HepG2 (cell line): ENCODE data around the gene SP4. TPM values are rescaled to one million over a fixed set of nuclear protein-coding genes. Genes with fewer than 3 reads are reported as not detected.
A peak's percentile ranks its signal among the peaks of the same experiment; 100 is the strongest.

Experiments
- ARNT ChIP-seq: fragments of 450-650 bp; IDR thresholded peaks from 2 replicates; pipeline ENCODE4 v1.6.1; 2017
- DRAP1 ChIP-seq: IDR thresholded peaks from 2 replicates; pipeline ENCODE4 v1.6.1; 2016; ENCODE audit warnings: missing genetic modification reagents, missing compliant biosample characterization
- PHB2 ChIP-seq: fragments of 450-650 bp; IDR thresholded peaks from 2 replicates; pipeline ENCODE4 v1.6.1; 2018; ENCODE audit not compliant: partially characterized antibody
- REPIN1 ChIP-seq: sonication (generic); formaldehyde crosslinking; IDR thresholded peaks from 2 replicates; pipeline ENCODE4 v1.8.0; 2022; ENCODE audit warnings: missing genetic modification reagents, low read depth, mild to moderate bottlenecking, borderline replicate concordance
- SRSF1 ChIP-seq: fragments of 200-400 bp; formaldehyde crosslinking; optimal IDR thresholded peaks from 2 replicates; pipeline ENCODE3; 2017; ENCODE audit warnings: mild to moderate bottlenecking, low read depth, low read length, moderate library complexity
- SUZ12 ChIP-seq: fragments of 150-350 bp; IDR thresholded peaks from 2 replicates; pipeline ENCODE4 v1.6.1; 2014; ENCODE audit warnings: low read depth, low read length
- UBTF ChIP-seq: sonication (generic); formaldehyde crosslinking; IDR thresholded peaks from 2 replicates; pipeline ENCODE4 v1.4.0; 2020; ENCODE audit warnings: mild to moderate bottlenecking, missing genetic modification reagents
- ZHX1 ChIP-seq: sonication (generic); formaldehyde crosslinking; IDR thresholded peaks from 2 replicates; pipeline ENCODE4 v1.8.1; 2022; ENCODE audit warnings: low read depth, mild to moderate bottlenecking, missing genetic modification reagents
- ZNF235 ChIP-seq: sonication (generic); formaldehyde crosslinking; IDR thresholded peaks from 2 replicates; pipeline ENCODE4 v1.8.1; 2023; ENCODE audit warnings: mild to moderate bottlenecking, missing genetic modification reagents, borderline replicate concordance
- ZNF3 ChIP-seq: IDR thresholded peaks from 2 replicates; pipeline ENCODE4 v1.7.0; 2017; ENCODE audit warnings: inconsistent platforms
- ZNF362 ChIP-seq: sonication (generic); formaldehyde crosslinking; IDR thresholded peaks from 2 replicates; pipeline ENCODE4 v1.4.0; 2020; ENCODE audit warnings: missing genetic modification reagents, mild to moderate bottlenecking, borderline replicate concordance
- ZNF614 ChIP-seq: IDR thresholded peaks from 2 replicates; pipeline ENCODE4 v1.6.1; 2018; ENCODE audit warnings: missing biosample characterization, missing genetic modification reagents, inconsistent platforms, borderline replicate concordance
- ZNF737 ChIP-seq: sonication (generic); formaldehyde crosslinking; IDR thresholded peaks from 2 replicates; pipeline ENCODE4 v1.5.0; 2020; ENCODE audit warnings: missing genetic modification reagents, mild to moderate bottlenecking, borderline replicate concordance
- polyA plus RNA-seq, 8 experiments: library from polyadenylated mRNA; depleted of rRNA in 3 of 8; stranded (reverse) in 7 of 8; unstranded in 1 of 8; fragments of >200 nt; fragmentation: Illumina TruSeq in 4 of 8; extraction: Trizol in 4 of 8; gene quantifications; 2 replicates each; pipeline versions ENCODE4 v1.2.1 to v1.2.3, GENCODE V29; 2011 to 2016; ENCODE audit warnings: low read depth in 4 of 8, missing spikeins in 1 of 8, mixed read lengths in 1 of 8; ENCODE audit not compliant: insufficient read depth in 1 of 8
- total RNA-seq, 5 experiments: library from RNA; depleted of rRNA; stranded (reverse); fragments of >200 nt; fragmentation: Illumina TruSeq; extraction: Trizol; gene quantifications; 2 replicates each; pipeline ENCODE4 v1.2.3, GENCODE V29; 2016; ENCODE audit warnings: low read depth in 1 of 5
- TF ChIP-seq, protein P1 (sequence below): sonication (generic); formaldehyde crosslinking; IDR thresholded peaks from 2 replicates; pipeline ENCODE4 v1.4.0; 2020; ENCODE audit warnings: missing genetic modification reagents
- TF ChIP-seq, protein P2 (sequence below): sonication (generic); formaldehyde crosslinking; IDR thresholded peaks from 2 replicates; pipeline ENCODE4 v1.4.0; 2020; ENCODE audit warnings: missing genetic modification reagents, borderline replicate concordance

The SP4 gene
- total and polyA plus RNA-seq, 2 of the 13 experiments (the other 11 are each of a cell fraction or from before 2014, with no cell fraction given): 2.7 to 4.8 TPM

GRCh38 chr7:21426286-21427181 is 1.3 kb upstream of the SP4 start (continued):
- TF ChIP-seq ZNF362 (CRISPR knock-in tag): no peak
- TF ChIP-seq DRAP1 (CRISPR knock-in tag): no peak
- no peak for TF ChIP-seq ZNF235 (CRISPR knock-in tag)
- peak; percentile 82; the same call in 1 of the 2 replicates for TF ChIP-seq UBTF (CRISPR knock-in tag)
- TF ChIP-seq, protein P1, sequence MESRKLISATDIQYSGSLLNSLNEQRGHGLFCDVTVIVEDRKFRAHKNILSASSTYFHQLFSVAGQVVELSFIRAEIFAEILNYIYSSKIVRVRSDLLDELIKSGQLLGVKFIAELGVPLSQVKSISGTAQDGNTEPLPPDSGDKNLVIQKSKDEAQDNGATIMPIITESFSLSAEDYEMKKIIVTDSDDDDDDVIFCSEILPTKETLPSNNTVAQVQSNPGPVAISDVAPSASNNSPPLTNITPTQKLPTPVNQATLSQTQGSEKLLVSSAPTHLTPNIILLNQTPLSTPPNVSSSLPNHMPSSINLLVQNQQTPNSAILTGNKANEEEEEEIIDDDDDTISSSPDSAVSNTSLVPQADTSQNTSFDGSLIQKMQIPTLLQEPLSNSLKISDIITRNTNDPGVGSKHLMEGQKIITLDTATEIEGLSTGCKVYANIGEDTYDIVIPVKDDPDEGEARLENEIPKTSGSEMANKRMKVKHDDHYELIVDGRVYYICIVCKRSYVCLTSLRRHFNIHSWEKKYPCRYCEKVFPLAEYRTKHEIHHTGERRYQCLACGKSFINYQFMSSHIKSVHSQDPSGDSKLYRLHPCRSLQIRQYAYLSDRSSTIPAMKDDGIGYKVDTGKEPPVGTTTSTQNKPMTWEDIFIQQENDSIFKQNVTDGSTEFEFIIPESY: no peak
- TF ChIP-seq ZHX1: no peak
- TF ChIP-seq SUZ12: no peak
- no peak for TF ChIP-seq ZNF3 (CRISPR knock-in tag)
- TF ChIP-seq ZNF614 (CRISPR knock-in tag): 0 out of 2 replicates have a peak, but pooled peaks have one; percentile 55
- TF ChIP-seq PHB2: no peak
- 0 out of 2 replicates have a peak, but pooled peaks have one; percentile 12 for TF ChIP-seq REPIN1 (CRISPR knock-in tag)
- TF ChIP-seq ZNF737: no peak
- TF ChIP-seq SRSF1: no peak
- no peak for TF ChIP-seq ARNT
- TF ChIP-seq, protein P2, sequence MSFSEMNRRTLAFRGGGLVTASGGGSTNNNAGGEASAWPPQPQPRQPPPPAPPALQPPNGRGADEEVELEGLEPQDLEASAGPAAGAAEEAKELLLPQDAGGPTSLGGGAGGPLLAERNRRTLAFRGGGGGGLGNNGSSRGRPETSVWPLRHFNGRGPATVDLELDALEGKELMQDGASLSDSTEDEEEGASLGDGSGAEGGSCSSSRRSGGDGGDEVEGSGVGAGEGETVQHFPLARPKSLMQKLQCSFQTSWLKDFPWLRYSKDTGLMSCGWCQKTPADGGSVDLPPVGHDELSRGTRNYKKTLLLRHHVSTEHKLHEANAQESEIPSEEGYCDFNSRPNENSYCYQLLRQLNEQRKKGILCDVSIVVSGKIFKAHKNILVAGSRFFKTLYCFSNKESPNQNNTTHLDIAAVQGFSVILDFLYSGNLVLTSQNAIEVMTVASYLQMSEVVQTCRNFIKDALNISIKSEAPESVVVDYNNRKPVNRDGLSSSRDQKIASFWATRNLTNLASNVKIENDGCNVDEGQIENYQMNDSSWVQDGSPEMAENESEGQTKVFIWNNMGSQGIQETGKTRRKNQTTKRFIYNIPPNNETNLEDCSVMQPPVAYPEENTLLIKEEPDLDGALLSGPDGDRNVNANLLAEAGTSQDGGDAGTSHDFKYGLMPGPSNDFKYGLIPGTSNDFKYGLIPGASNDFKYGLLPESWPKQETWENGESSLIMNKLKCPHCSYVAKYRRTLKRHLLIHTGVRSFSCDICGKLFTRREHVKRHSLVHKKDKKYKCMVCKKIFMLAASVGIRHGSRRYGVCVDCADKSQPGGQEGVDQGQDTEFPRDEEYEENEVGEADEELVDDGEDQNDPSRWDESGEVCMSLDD: no peak
